Motor neuron (in vitro differentiated cells): Measurements from ENCODE around the gene ERN1. TPM values are rescaled to one million over a fixed set of nuclear protein-coding genes. Genes with fewer than 3 reads are reported as not detected.
A peak's percentile ranks its signal among the peaks of the same experiment; 100 is the strongest.

Source experiments
- ATAC-seq, 8 experiments: fragments of 200-7000 bp; cut with Tn5 transposase; replicated peaks in 6 of 8; 2 replicates each; pipeline ENCODE4 v1.8.0; 2021; ENCODE audit warnings: mild to moderate bottlenecking in 8 of 8, moderate library complexity in 8 of 8
- H3K27ac ChIP-seq, 2 donors: fragments of 250-450 bp; sonication (Bioruptor Pico); 2 replicates each; pipeline ENCODE4 v1.9.0; 2021; ENCODE audit warnings: antibody characterized with exemption in 2 of 2, mild to moderate bottlenecking in 2 of 2, moderate library complexity in 1 of 2
- H3K4me1 ChIP-seq, 2 donors: fragments of 250-450 bp; sonication (Bioruptor Pico); replicated peaks in 1 of 2; 2 replicates each; pipeline ENCODE4 v1.6.1; 2021; ENCODE audit warnings: antibody characterized with exemption in 2 of 2, mild to moderate bottlenecking in 2 of 2, moderate library complexity in 1 of 2
- H3K4me3 ChIP-seq, 5 donors: fragments of 250-450 bp; sonication (Bioruptor Pico); 2 replicates each; pipeline ENCODE4 v1.9.0; 2021; ENCODE audit warnings: antibody characterized with exemption in 5 of 5, mild to moderate bottlenecking in 5 of 5, moderate library complexity in 4 of 5
- WGBS, 10 experiments: fragments of 450-650 bp; shearing (Covaris generic); methylation state at CpG; one replicate each; pipeline ENCODE4 v1.0.0; 2022; 5-methylcytosine and 5-hydroxymethylcytosine counted together
- in situ Hi-C, 9 experiments: fragments of 400-800 bp; cut with MboI; loops; one replicate each; pipeline ENCODE4 v1.15.0; 2021; ENCODE audit warnings: low sequenced_read_pairs in 9 of 9, low pct_unique_long_range_greater_than_20kb in 2 of 9; ENCODE audit not compliant: unreplicated experiment in 9 of 9
- total RNA-seq, 8 experiments: library from RNA; unstranded; fragments of 300-600 nt; gene quantifications; 2 replicates each; pipeline versions ENCODE4 v1.2.3 to v1.2.4, GENCODE V29; 2022

The ERN1 gene
- total RNA-seq, 8 experiments from 2014 or later: 2.3 to 10.4 (median 5.0) TPM

- Histone ChIP-seq H3K4me1 (no peaks in the 10 kb centered on the region), H3K27ac (no peak overlapping the region), H3K4me3 (no peak overlapping the region)
- ATAC-seq: no peak
- in situ Hi-C loops: loop anchor here in 2 of 9 experiments (25.0 kb wide), 1 partner anchor 95 kb away; the partner anchor contains the start of gene TEX2 (in 2 of the 2)
- WGBS, 10 experiments: 83 to 100% (median 100%) methylated on average over 1 to 2 of the region's 3 CpGs; no CpG with 5 or more reads in 5 of the 10 experiments
These were observed 36.9 kb upstream of the ERN1 start for GRCh38 chr17:64166876-64167275.

- in situ Hi-C loops: loop anchor here in 2 of 9 experiments (25.0 kb wide), 1 partner anchor 97 kb away; the partner anchor contains the start of gene TEX2 (in 2 of the 2)
- ATAC-seq: no peak
- Histone ChIP-seq H3K4me3 (no peak overlapping the region), H3K27ac (no peak overlapping the region), H3K4me1 (peaks cover 0 to 7% of the 10 kb centered on the region in 2 donors)
- 83 to 100% (median 100%) methylated on average over 1 of the region's 4 CpGs; no CpG with 5 or more reads in 7 of the 10 experiments for WGBS, 10 experiments
These were observed 35.4 kb upstream of the ERN1 start for GRCh38 chr17:64165347-64165746.

DNA sequence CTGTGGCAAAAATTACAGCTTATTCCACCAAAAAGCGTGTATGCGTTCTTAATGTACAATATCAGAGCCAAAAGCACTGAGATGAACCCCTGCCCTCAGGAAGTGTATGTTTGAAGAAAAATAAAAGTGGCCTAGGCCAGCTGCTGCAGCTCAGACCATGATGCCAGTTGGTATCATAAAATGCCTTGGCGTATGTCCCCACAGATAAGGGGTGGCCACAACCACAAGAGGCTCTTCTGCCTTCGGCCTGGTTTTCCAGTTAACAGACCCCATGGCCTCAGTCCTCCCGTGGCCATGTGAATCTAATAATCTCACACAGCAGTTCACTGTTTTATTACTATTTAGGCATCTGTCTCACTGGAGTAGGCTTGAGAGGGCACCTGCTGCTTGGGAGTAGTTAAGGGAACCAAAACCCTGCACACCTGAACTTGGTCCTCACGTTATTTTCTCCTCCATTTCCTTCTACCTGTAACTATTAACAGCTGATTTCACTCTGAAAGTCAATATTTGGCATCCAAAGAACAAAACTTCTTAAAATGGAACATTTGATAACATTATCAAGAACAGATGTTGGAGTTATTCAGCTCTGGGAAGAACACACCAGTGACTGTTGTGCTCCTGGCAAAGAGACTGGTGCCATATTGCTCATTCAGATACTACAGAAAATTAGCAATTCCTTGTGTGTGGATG is 34.8 kb upstream of the ERN1 start:
- ATAC-seq: no peak
- no peak overlapping the region for H3K27ac ChIP-seq
- H3K4me3 ChIP-seq: no peak overlapping the region
- in situ Hi-C loops: loop anchor here in 2 of 9 experiments (25.0 kb wide), 1 partner anchor 98 kb away; the partner anchor contains the start of gene TEX2 (in 2 of the 2)
- peaks cover 5 to 7% of the 10 kb centered on the region in 2 donors for H3K4me1 ChIP-seq
- 73 to 100% (median 95%) methylated on average over 1 to 5 of the region's 6 CpGs; no CpG with 5 or more reads in 3 of the 10 experiments for WGBS, 10 experiments

- no peak for ATAC-seq
- Histone ChIP-seq H3K4me1 (peaks cover 7 to 16% of the 10 kb centered on the region in 2 donors), H3K27ac (no peak overlapping the region), H3K4me3 (no peak overlapping the region)
- in situ Hi-C loops: loop anchor here in 2 of 9 experiments (25.0 kb wide), 1 partner anchor 99 kb away; the partner anchor contains the start of gene TEX2 (in 2 of the 2)
- WGBS, 10 experiments: 0 to 100% (median 97%) methylated on average over 1 to 6 of the region's 6 CpGs; no CpG with 5 or more reads in 2 of the 10 experiments
These were observed 33.5 kb upstream of the ERN1 start for GRCh38 chr17:64163468-64163867.

- H3K4me3 ChIP-seq: no peak overlapping the region
- H3K27ac ChIP-seq: no peak overlapping the region
- peaks cover 7 to 21% of the 10 kb centered on the region in 2 donors for H3K4me1 ChIP-seq
- in situ Hi-C loops: loop anchor here in 2 of 9 experiments (25.0 kb wide), 1 partner anchor 100 kb away; the partner anchor contains the start of gene TEX2 (in 2 of the 2)
- 50 to 86% (median 80%) methylated on average over 1 to 2 of the region's 2 CpGs; no CpG with 5 or more reads in 6 of the 10 experiments for WGBS, 10 experiments
- peak in 1 of 8 experiments; percentile 16 for ATAC-seq
These were observed 32.6 kb upstream of the ERN1 start for GRCh38 chr17:64162554-64162953.

DNA sequence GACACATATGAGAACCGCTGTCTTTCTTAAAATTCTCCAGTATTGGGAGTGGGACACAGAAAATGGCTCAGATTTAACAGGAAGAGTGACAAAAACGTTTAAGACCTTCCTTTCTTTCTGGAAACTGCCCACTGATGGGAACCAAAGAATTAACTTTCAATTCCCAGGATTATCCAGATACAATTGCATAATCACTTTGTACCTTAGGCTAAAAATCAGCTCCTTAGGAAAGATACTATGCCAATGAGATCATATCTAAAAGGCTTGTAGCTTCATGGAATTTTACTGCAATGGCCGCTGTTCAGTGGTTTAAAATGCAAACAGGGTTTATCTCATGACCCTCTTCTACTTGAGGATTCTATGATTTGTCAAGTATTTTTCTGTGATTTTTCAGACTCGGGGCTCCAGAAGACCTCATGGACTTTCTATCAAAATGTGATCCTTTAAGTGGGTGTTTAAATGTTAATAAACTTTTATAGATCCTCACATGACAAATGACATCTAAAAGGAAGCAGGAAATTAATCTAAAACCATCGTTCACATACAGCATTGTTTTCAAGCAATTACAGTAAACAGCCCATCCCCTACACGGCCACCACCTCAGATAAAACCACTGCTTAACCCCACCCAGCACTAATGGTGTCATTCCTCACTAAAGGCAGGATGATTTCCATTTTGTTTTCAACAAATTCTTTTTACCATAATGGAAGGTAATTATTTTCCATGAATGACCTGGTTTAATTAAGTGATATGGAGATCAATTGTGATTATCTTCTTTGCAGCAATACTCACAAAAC is 31.6 kb upstream of the ERN1 start:
- peaks cover 7 to 21% of the 10 kb centered on the region in 2 donors for H3K4me1 ChIP-seq
- 50 to 97% (median 70%) methylated on average over 2 to 4 of the region's 6 CpGs for WGBS, 10 experiments
- ATAC-seq: peak in 3 of 8 experiments; percentile 16 to 80 (median 77)
- no peak overlapping the region for H3K4me3 ChIP-seq
- H3K27ac ChIP-seq: no peak overlapping the region
- in situ Hi-C loops: loop anchor here in 2 of 9 experiments (25.0 kb wide), 1 partner anchor 101 kb away; the partner anchor contains the start of gene TEX2 (in 2 of the 2)

- WGBS, 10 experiments: 15 to 100% (median 77%) methylated on average over 1 to 4 of the region's 4 CpGs; no CpG with 5 or more reads in 1 of the 10 experiments
- Histone ChIP-seq H3K27ac (no peak overlapping the region), H3K4me3 (no peak overlapping the region), H3K4me1 (peaks cover 7 to 21% of the 10 kb centered on the region in 2 donors)
- peak in 4 of 8 experiments; percentile 13 to 56 (median 38) for ATAC-seq
- in situ Hi-C loops: loop anchor here in 2 of 9 experiments (25.0 kb wide), 1 partner anchor 102 kb away; the partner anchor contains the start of gene TEX2 (in 2 of the 2)
These were observed 30.4 kb upstream of the ERN1 start for GRCh38 chr17:64160378-64160777.

- Histone ChIP-seq H3K4me1 (peaks cover 7 to 21% of the 10 kb centered on the region in 2 donors), H3K4me3 (no peak overlapping the region), H3K27ac (no peak overlapping the region)
- in situ Hi-C loops: loop anchor here in 2 of 9 experiments (25.0 kb wide), 1 partner anchor 103 kb away; the partner anchor contains the start of gene TEX2 (in 2 of the 2)
- whole genome bisulfite sequencing, 10 experiments: 60 to 94% (median 68%) methylated on average over 1 to 8 of the region's 12 CpGs
- ATAC-seq: peak in 4 of 8 experiments; percentile 36 to 45 (median 42)
These were observed 29.1 kb upstream of the ERN1 start for GRCh38 chr17:64158831-64159590.

- H3K27ac ChIP-seq: no peak overlapping the region
- H3K4me3 ChIP-seq: no peak overlapping the region
- peaks cover 7 to 21% of the 10 kb centered on the region in 2 donors for H3K4me1 ChIP-seq
- no peak for ATAC-seq
- in situ Hi-C loops: loop anchor here in 2 of 9 experiments (25.0 kb wide), 1 partner anchor 104 kb away; the partner anchor contains the start of gene TEX2 (in 2 of the 2)
- 0 to 100% (median 89%) methylated on average over 1 to 4 of the region's 7 CpGs; no CpG with 5 or more reads in 1 of the 10 experiments for WGBS, 10 experiments
These were observed 28.5 kb upstream of the ERN1 start for GRCh38 chr17:64158406-64158805.

DNA sequence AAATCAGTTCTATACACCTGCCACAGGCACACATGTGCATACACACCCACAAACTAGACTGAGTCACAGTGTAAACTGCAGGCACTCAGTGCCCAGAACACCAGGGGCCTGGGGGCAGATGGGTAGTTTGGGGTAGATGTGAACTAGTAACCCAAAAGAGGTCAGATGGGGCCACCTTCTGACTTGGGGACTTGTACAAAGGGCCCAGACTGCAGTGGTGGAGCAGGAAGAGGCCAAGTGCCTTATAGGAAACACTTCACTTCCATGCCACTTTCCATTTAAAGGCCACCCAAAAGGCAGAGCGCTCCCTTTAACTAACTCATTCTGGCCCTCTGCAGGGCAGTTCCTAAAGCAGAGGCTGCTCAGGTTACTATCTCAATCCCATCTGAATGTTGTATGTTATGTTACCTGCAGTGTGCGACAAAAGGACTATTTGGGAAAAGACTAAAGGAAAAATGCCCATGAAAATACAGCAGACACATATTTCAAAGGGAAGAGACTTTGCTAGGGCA is 27.8 kb upstream of the ERN1 start:
- ATAC-seq: no peak
- Histone ChIP-seq H3K4me3 (no peak overlapping the region), H3K4me1 (peaks cover 7 to 21% of the 10 kb centered on the region in 2 donors), H3K27ac (no peak overlapping the region)
- in situ Hi-C loops: loop anchor here in 2 of 9 experiments (25.0 kb wide), 1 partner anchor 105 kb away; the partner anchor contains the start of gene TEX2 (in 2 of the 2)
- WGBS, 10 experiments: 100% methylated on average over 1 to 2 of the region's 2 CpGs; no CpG with 5 or more reads in 5 of the 10 experiments

- WGBS, 10 experiments: 93 to 100% (median 100%) methylated on average over 1 to 2 of the region's 2 CpGs; no CpG with 5 or more reads in 7 of the 10 experiments
- peak in 2 of 8 experiments; percentile 19 to 42 for ATAC-seq
These were observed 26.7 kb upstream of the ERN1 start for GRCh38 chr17:64156670-64157069.

More at GRCh38 chr17:64156670-64157069, 26.7 kb upstream of the ERN1 start:
- peaks cover 7 to 23% of the 10 kb centered on the region in 2 donors for H3K4me1 ChIP-seq
- in situ Hi-C loops: loop anchor here in 2 of 9 experiments (25.0 kb wide), 1 partner anchor 106 kb away; the partner anchor contains the start of gene TEX2 (in 2 of the 2)
- H3K27ac ChIP-seq: no peak overlapping the region
- H3K4me3 ChIP-seq: no peak overlapping the region
